Kidney epithelial cell (primary cell): Measurements from ENCODE around the gene SAMSN1. TPM values are rescaled to one million over a fixed set of nuclear protein-coding genes. Genes with fewer than 3 reads are reported as not detected.

Source experiments
- DNase-seq: peaks from one replicate; pipeline ENCODE4 v3.0.0-alpha.2; 2010; ENCODE audit warnings: low read depth
- H3K27me3 ChIP-seq: 2 replicates; pipeline ENCODE4 v1.6.0; 2011; ENCODE audit warnings: low read length; ENCODE audit not compliant: control insufficient read depth, insufficient read depth
- H3K36me3 ChIP-seq: 2 replicates; pipeline ENCODE4 v1.5.1; 2011; ENCODE audit warnings: low read length; ENCODE audit not compliant: control insufficient read depth, insufficient read depth
- H3K4me3 ChIP-seq: 2 replicates; pipeline ENCODE4 v1.5.1; 2011; ENCODE audit warnings: low read depth, mild to moderate bottlenecking, control low read depth, low read length
- CTCF ChIP-seq: IDR thresholded peaks from 2 replicates; pipeline ENCODE4 v1.5.1; 2011; ENCODE audit warnings: mild to moderate bottlenecking, moderate library complexity, low read length, control low read depth, inconsistent platforms; ENCODE audit not compliant: insufficient read depth, poor library complexity, severe bottlenecking
- total RNA-seq: library from RNA; depleted of rRNA; stranded (reverse); fragments of >200 nt; gene quantifications from 2 replicates; pipeline ENCODE4 v1.2.3, GENCODE V29; 2015

Gene SAMSN1
- total RNA-seq, 1 donor from 2014 or later = 0.04 TPM

- Histone ChIP-seq H3K36me3 (no peaks in the 10 kb centered on the region), H3K27me3 (no peaks in the 10 kb centered on the region), H3K4me3 (no peak overlapping the region)
- TF ChIP-seq CTCF = no peak
- DNase-seq = no peak
Observed at GRCh38 chr21:14492931-14493330, 53.2 kb downstream of the SAMSN1 start.

- Histone ChIP-seq H3K4me3 (no peak overlapping the region), H3K27me3 (no peaks in the 10 kb centered on the region), H3K36me3 (no peaks in the 10 kb centered on the region)
- DNase-seq = no peak
- no peak for TF ChIP-seq CTCF
Observed at GRCh38 chr21:14491269-14491681, 54.8 kb downstream of the SAMSN1 start.

GRCh38 chr21:14488672-14489204 lies 57.4 kb downstream of the SAMSN1 start:
- no peak for TF ChIP-seq CTCF
- no peaks in the 10 kb centered on the region for H3K27me3 ChIP-seq
- no peak for DNase-seq
- no peak overlapping the region for H3K4me3 ChIP-seq
- no peaks in the 10 kb centered on the region for H3K36me3 ChIP-seq

- Histone ChIP-seq H3K27me3 (no peaks in the 10 kb centered on the region), H3K36me3 (no peaks in the 10 kb centered on the region), H3K4me3 (no peak overlapping the region)
- no peak for DNase-seq
- TF ChIP-seq CTCF = no peak
Observed at GRCh38 chr21:14487490-14488432, 58.4 kb downstream of the SAMSN1 start.

- Histone ChIP-seq H3K36me3 (no peaks in the 10 kb centered on the region), H3K27me3 (no peaks in the 10 kb centered on the region), H3K4me3 (no peak overlapping the region)
- TF ChIP-seq CTCF = no peak
- no peak for DNase-seq
Observed at GRCh38 chr21:14486869-14487268, 59.2 kb downstream of the SAMSN1 start.
